WTC11 (cell line): ENCODE measurements around the gene TNFAIP2.

Experiments used
- CREB1 ChIP-seq: sonication (generic); formaldehyde crosslinking; IDR thresholded peaks from 2 replicates; pipeline ENCODE4 v1.8.0; 2023; ENCODE audit warnings: mild to moderate bottlenecking, missing genetic modification reagents
- CTCF ChIP-seq: fragments of 200-600 bp; IDR thresholded peaks from 2 replicates; pipeline ENCODE4 v1.8.0; 2022; ENCODE audit warnings: antibody characterized with exemption
- E2F1 ChIP-seq: sonication (generic); formaldehyde crosslinking; IDR thresholded peaks from 2 replicates; pipeline ENCODE4 v1.8.0; 2022; ENCODE audit warnings: mild to moderate bottlenecking, missing genetic modification reagents
- NFYB ChIP-seq: sonication (generic); formaldehyde crosslinking; conservative IDR thresholded peaks from 2 replicates; pipeline ENCODE4 v1.8.0; 2022; ENCODE audit warnings: low read depth, missing genetic modification reagents
- NR2C2 ChIP-seq: sonication (generic); formaldehyde crosslinking; IDR thresholded peaks from 2 replicates; pipeline ENCODE4 v1.8.0; 2022; ENCODE audit warnings: mild to moderate bottlenecking, missing genetic modification reagents
- RELA ChIP-seq: sonication (generic); formaldehyde crosslinking; IDR thresholded peaks from 2 replicates; pipeline ENCODE4 v1.8.1; 2022; ENCODE audit warnings: missing genetic modification reagents, mild to moderate bottlenecking, borderline replicate concordance
- ZBTB43 ChIP-seq: sonication (generic); formaldehyde crosslinking; IDR thresholded peaks from 2 replicates; pipeline ENCODE4 v1.8.1; 2023; ENCODE audit warnings: mild to moderate bottlenecking, missing genetic modification reagents
- ZNF263 ChIP-seq: sonication (generic); formaldehyde crosslinking; IDR thresholded peaks from 2 replicates; pipeline ENCODE4 v1.8.1; 2022; ENCODE audit warnings: low read depth, mild to moderate bottlenecking, moderate library complexity, missing genetic modification reagents
- TF ChIP-seq, protein P1 (sequence below): sonication (generic); formaldehyde crosslinking; IDR thresholded peaks from 2 replicates; pipeline ENCODE4 v1.8.1; 2022; ENCODE audit warnings: mild to moderate bottlenecking, moderate library complexity, missing genetic modification reagents
- TF ChIP-seq, protein P2 (sequence below): sonication (generic); formaldehyde crosslinking; IDR thresholded peaks from 2 replicates; pipeline ENCODE4 v1.8.1; 2023; ENCODE audit warnings: mild to moderate bottlenecking, moderate library complexity, missing genetic modification reagents

DNA sequence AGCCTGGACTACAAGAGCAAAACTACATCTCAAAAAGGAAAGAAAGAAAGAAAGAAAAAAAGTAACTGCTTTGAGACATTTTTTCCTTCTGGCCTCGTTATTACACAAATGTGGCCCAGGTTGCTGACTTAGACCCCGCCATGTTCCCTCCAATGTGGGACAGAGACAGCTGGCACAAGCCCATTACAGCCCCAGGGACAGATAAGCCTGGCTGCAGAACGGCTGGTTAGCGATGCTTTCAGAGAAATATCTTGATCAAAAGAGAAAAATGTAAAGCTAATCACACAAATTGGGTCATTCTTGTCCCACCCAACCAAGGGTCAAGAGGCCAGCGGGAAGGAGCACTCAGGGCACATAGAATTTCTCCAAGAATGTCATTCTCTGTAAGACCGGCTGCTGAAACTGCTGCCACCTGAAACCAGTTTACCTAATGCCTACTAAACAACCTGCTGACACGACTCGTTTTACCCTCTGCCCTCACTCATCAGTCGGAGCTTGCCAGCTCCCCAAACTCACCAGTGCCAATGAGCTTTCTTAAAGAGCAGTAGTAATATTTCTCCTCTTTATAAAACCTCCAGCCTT, 63.1 kb downstream of the TNFAIP2 start:
- no peak for TF ChIP-seq E2F1 (CRISPR knock-in tag)
- no peak for TF ChIP-seq NR2C2
- TF ChIP-seq, protein P1, sequence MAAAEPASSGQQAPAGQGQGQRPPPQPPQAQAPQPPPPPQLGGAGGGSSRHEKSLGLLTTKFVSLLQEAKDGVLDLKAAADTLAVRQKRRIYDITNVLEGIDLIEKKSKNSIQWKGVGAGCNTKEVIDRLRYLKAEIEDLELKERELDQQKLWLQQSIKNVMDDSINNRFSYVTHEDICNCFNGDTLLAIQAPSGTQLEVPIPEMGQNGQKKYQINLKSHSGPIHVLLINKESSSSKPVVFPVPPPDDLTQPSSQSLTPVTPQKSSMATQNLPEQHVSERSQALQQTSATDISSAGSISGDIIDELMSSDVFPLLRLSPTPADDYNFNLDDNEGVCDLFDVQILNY (CRISPR knock-in tag) = no peak
- no peak for TF ChIP-seq CTCF
- TF ChIP-seq RELA (CRISPR knock-in tag) = no peak
- no peak for TF ChIP-seq ZNF263 (CRISPR knock-in tag)
- no peak for TF ChIP-seq ZBTB43
- no peak for TF ChIP-seq CREB1
- no peak for TF ChIP-seq NFYB (CRISPR knock-in tag)
- TF ChIP-seq, protein P2, sequence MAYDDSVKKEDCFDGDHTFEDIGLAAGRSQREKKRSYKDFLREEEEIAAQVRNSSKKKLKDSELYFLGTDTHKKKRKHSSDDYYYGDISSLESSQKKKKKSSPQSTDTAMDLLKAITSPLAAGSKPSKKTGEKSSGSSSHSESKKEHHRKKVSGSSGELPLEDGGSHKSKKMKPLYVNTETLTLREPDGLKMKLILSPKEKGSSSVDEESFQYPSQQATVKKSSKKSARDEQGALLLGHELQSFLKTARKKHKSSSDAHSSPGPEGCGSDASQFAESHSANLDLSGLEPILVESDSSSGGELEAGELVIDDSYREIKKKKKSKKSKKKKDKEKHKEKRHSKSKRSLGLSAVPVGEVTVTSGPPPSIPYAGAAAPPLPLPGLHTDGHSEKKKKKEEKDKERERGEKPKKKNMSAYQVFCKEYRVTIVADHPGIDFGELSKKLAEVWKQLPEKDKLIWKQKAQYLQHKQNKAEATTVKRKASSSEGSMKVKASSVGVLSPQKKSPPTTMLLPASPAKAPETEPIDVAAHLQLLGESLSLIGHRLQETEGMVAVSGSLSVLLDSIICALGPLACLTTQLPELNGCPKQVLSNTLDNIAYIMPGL = no peak
